RWPE2 (cell line): ENCODE results near the gene C17orf67.

Source experiments
- ATAC-seq: fragments of 200-7000 bp; cut with Tn5 transposase; 3 replicates; pipeline ENCODE4 v1.9.1; 2021; ENCODE audit warnings: low read depth
- DNase-seq: peaks from one replicate; pipeline ENCODE4 v3.0.0-alpha.2; 2020; ENCODE audit warnings: low spot score
- H3K27ac ChIP-seq: fragments of 450-650 bp; 2 replicates; pipeline ENCODE4 v1.5.1; 2017; ENCODE audit warnings: mild to moderate bottlenecking; ENCODE audit not compliant: poor library complexity, severe bottlenecking
- H3K27me3 ChIP-seq: fragments of 250-450 bp; sonication (Bioruptor Pico); 2 replicates; pipeline ENCODE4 v1.5.1; 2021; ENCODE audit warnings: mild to moderate bottlenecking, moderate library complexity; ENCODE audit not compliant: insufficient read depth, poor library complexity, severe bottlenecking
- H3K36me3 ChIP-seq: fragments of 250-450 bp; sonication (Bioruptor Pico); 2 replicates; pipeline ENCODE4 v1.5.1; 2020; ENCODE audit warnings: low read depth, mild to moderate bottlenecking, moderate library complexity
- H3K4me1 ChIP-seq: fragments of 250-450 bp; sonication (Bioruptor Pico); 2 replicates; pipeline ENCODE4 v1.5.1; 2021; ENCODE audit warnings: mild to moderate bottlenecking, moderate library complexity; ENCODE audit not compliant: insufficient read depth, poor library complexity, severe bottlenecking
- H3K4me3 ChIP-seq: fragments of 250-450 bp; sonication (Bioruptor Pico); 2 replicates; pipeline ENCODE4 v1.5.1; 2021; ENCODE audit warnings: mild to moderate bottlenecking, moderate library complexity; ENCODE audit not compliant: severe bottlenecking
- H3K9me3 ChIP-seq: fragments of 250-450 bp; sonication (Bioruptor Pico); 2 replicates; pipeline ENCODE4 v1.5.1; 2021; ENCODE audit warnings: mild to moderate bottlenecking, moderate library complexity; ENCODE audit not compliant: severe bottlenecking
- TF ChIP-seq, protein P1 (sequence below): fragments of 450-650 bp; IDR thresholded peaks from one replicate; pipeline ENCODE4 v1.5.1; 2017; ENCODE audit warnings: mild to moderate bottlenecking, moderate library complexity; ENCODE audit not compliant: poor library complexity, severe bottlenecking

Gene C17orf67

DNA sequence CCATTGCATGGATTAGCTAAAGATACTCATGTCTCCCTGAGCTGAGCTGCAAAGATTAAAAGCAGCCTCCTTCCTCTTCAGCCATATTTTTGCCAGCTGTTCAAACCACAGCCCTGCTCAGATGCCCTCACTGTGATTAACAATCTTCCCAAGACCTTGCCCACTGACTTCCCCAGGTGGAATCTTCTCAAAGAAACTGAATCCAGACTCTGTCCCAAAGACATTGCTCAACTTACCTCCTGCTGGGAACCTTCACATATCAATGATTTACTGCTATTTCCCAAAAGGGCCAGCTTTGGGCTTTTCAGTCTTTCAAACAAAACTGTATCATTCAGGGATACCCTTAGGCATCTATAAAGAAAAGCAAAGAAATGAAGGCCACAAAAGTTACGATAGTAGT lies 9.2 kb downstream of the C17orf67 start:
- no peak for ATAC-seq
- H3K36me3 ChIP-seq = no peaks in the 10 kb centered on the region
- TF ChIP-seq, protein P1, sequence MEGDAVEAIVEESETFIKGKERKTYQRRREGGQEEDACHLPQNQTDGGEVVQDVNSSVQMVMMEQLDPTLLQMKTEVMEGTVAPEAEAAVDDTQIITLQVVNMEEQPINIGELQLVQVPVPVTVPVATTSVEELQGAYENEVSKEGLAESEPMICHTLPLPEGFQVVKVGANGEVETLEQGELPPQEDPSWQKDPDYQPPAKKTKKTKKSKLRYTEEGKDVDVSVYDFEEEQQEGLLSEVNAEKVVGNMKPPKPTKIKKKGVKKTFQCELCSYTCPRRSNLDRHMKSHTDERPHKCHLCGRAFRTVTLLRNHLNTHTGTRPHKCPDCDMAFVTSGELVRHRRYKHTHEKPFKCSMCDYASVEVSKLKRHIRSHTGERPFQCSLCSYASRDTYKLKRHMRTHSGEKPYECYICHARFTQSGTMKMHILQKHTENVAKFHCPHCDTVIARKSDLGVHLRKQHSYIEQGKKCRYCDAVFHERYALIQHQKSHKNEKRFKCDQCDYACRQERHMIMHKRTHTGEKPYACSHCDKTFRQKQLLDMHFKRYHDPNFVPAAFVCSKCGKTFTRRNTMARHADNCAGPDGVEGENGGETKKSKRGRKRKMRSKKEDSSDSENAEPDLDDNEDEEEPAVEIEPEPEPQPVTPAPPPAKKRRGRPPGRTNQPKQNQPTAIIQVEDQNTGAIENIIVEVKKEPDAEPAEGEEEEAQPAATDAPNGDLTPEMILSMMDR = no peak
- no peaks in the 10 kb centered on the region for H3K27me3 ChIP-seq
- DNase-seq = no peak
- no peak overlapping the region for H3K27ac ChIP-seq
- H3K4me3 ChIP-seq = no peak overlapping the region
- H3K4me1 ChIP-seq = no peaks in the 10 kb centered on the region
- no peaks in the 10 kb centered on the region for H3K9me3 ChIP-seq

DNA sequence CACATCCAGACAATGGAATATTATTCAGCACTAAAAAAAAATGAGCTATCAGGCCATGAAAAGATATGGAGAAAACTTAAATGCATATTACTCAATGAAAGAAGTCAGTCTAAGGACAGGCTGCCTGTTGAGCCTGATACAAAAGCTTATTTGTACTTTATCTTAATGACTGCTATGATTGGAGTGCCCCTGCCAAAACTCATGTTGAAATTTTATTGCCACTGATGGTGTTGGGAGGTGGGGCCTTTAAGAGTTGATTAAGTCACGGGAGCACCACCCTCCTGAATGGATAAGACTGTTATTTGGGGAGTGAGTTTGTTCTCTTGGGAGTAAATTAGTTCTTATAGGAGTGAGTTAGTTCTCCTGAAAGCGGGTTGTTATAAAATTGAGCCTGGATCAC lies 9.9 kb downstream of the C17orf67 start:
- no peak for DNase-seq
- Histone ChIP-seq H3K4me3 (no peak overlapping the region), H3K9me3 (no peaks in the 10 kb centered on the region), H3K4me1 (no peaks in the 10 kb centered on the region), H3K36me3 (no peaks in the 10 kb centered on the region), H3K27me3 (no peaks in the 10 kb centered on the region), H3K27ac (no peak overlapping the region)
- ATAC-seq = no peak
- TF ChIP-seq, protein P1 = no peak

DNA sequence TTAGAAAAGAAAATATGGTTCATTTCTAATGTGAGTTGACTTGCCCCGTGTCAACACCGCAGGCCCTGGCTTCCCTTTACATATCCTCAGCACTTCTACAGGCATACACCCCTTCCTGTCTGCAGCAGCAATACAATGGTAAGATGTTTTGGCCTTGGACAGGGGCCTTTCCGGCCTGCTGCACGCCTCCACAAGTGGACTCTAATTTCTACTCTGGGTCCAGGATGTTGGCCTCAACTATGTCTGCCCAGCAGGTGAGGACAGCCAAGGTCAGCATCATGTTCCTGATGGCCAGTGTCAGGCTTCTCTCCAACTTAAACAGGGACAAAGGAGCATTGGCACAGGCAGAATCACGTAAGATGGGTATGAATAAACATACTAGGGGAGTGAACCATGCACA lies 11.0 kb downstream of the C17orf67 start:
- Histone ChIP-seq H3K27ac (no peak overlapping the region), H3K27me3 (no peaks in the 10 kb centered on the region), H3K9me3 (no peaks in the 10 kb centered on the region), H3K4me3 (no peak overlapping the region), H3K36me3 (no peaks in the 10 kb centered on the region), H3K4me1 (no peaks in the 10 kb centered on the region)
- ATAC-seq (no peak), DNase-seq (no peak)
- TF ChIP-seq, protein P1 = no peak

DNA sequence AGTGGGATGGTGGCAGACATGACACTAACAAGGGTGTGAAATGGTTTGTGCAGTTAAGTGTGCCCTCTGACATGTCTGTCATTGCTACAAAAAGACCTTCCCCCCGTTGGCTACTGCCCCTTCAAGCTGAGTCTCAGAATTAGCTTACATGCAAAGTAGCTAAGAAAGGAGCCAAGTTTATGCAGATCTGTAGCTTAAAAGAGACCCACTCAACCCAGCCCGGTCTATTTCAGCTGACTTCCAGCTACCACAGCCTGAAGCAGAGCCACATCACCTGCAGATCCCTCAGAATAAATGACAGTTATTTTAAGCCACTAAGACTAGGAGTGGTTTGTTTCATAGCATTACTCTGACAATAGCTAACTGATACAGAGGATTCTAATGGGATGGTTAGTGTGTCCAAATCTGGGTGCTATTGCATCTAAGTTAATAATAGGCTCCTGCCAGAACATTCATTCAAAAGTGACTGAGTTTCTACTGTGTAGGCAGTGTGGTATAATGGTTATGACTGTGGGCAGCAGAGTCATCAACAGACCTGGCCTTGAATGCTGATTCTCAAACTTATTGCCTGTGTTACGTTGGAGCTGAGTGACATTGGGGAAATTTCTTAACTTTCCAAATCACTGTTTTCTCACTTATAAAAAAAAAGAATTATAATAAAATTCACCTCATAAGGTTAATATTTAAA lies 11.7 kb downstream of the C17orf67 start:
- no peaks in the 10 kb centered on the region for H3K9me3 ChIP-seq
- no peak overlapping the region for H3K27ac ChIP-seq
- no peaks in the 10 kb centered on the region for H3K4me1 ChIP-seq
- H3K36me3 ChIP-seq = no peaks in the 10 kb centered on the region
- H3K4me3 ChIP-seq = no peak overlapping the region
- TF ChIP-seq, protein P1 = no peak
- ATAC-seq (no peak), DNase-seq (no peak)
- no peaks in the 10 kb centered on the region for H3K27me3 ChIP-seq

DNA sequence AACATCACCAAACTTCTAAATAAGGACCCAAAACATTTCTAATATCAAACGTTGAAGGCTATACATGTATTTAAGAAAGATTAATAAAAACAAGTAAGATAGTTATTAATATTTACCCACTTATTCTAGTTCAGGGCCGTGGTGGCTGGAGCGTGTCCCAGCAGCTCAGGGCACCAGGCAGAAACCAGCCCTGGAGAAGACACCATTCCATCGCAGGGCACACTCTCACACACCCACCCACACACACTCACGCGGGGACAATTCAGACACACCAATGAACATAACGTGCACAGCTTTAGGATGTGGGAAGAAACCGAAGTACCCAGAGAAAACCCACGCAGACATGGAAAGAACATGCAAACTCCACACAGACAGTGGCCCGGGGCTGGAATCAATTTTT lies 13.5 kb downstream of the C17orf67 start:
- Histone ChIP-seq H3K4me1 (peaks cover 3% of the 10 kb centered on the region), H3K27me3 (no peaks in the 10 kb centered on the region), H3K9me3 (no peaks in the 10 kb centered on the region), H3K4me3 (no peak overlapping the region), H3K36me3 (no peaks in the 10 kb centered on the region), H3K27ac (no peak overlapping the region)
- TF ChIP-seq, protein P1 = no peak
- no peak for ATAC-seq
- DNase-seq = no peak
